GM23248 (cell line): ENCODE data around the gene CDK2. TPM values are rescaled to one million over a fixed set of nuclear protein-coding genes. Genes with fewer than 3 reads are reported as not detected.

Experiments
- DNase-seq: peaks from one replicate; pipeline ENCODE4 v3.0.0-alpha.2; 2015
- H2AFZ ChIP-seq: fragments of 200-600 bp; sonication (generic); 2 replicates; pipeline ENCODE4 v1.6.1; 2016; ENCODE audit warnings: antibody characterized with exemption
- H3F3A ChIP-seq: fragments of 200-600 bp; sonication (generic); 2 replicates; pipeline ENCODE4 v1.6.1; 2016; ENCODE audit warnings: mild to moderate bottlenecking, antibody characterized with exemption, mixed run types; ENCODE audit not compliant: insufficient read depth
- H3K27ac ChIP-seq: fragments of 200-600 bp; sonication (generic); 2 replicates; pipeline ENCODE4 v1.5.1; 2016; ENCODE audit warnings: mild to moderate bottlenecking
- H3K27me3 ChIP-seq: fragments of 200-600 bp; sonication (generic); replicated peaks from 2 replicates; pipeline ENCODE4 v1.6.1; 2016; ENCODE audit warnings: mild to moderate bottlenecking; ENCODE audit not compliant: insufficient read depth
- H3K36me3 ChIP-seq: fragments of 200-600 bp; sonication (generic); 2 replicates; pipeline ENCODE4 v1.6.1; 2016; ENCODE audit warnings: low read depth, mild to moderate bottlenecking
- H3K4me1 ChIP-seq: fragments of 200-600 bp; sonication (generic); 2 replicates; pipeline ENCODE4 v1.6.1; 2016; ENCODE audit warnings: mild to moderate bottlenecking; ENCODE audit not compliant: insufficient read depth
- H3K4me2 ChIP-seq: fragments of 200-600 bp; sonication (generic); one replicate; pipeline ENCODE4 v1.6.1; 2016; ENCODE audit warnings: mild to moderate bottlenecking; ENCODE audit not compliant: unreplicated experiment
- H3K4me3 ChIP-seq: fragments of 200-600 bp; sonication (generic); 2 replicates; pipeline ENCODE4 v1.5.1; 2016; ENCODE audit warnings: mild to moderate bottlenecking
- H3K79me2 ChIP-seq: fragments of 200-600 bp; sonication (generic); 2 replicates; pipeline ENCODE4 v1.6.1; 2016; ENCODE audit warnings: mild to moderate bottlenecking; ENCODE audit not compliant: insufficient read depth
- H3K9ac ChIP-seq: fragments of 200-600 bp; sonication (generic); 2 replicates; pipeline ENCODE4 v1.6.1; 2016; ENCODE audit warnings: mild to moderate bottlenecking
- H3K9me2 ChIP-seq: fragments of 200-600 bp; sonication (generic); 2 replicates; pipeline ENCODE4 v1.6.1; 2016; ENCODE audit warnings: mixed run types, mild to moderate bottlenecking, moderate library complexity; ENCODE audit not compliant: insufficient read depth
- H3K9me3 ChIP-seq: fragments of 200-600 bp; sonication (generic); one replicate; pipeline ENCODE4 v1.6.1; 2017; ENCODE audit warnings: low read depth
- H4K20me1 ChIP-seq: fragments of 200-600 bp; sonication (generic); 2 replicates; pipeline ENCODE4 v1.6.0; 2016; ENCODE audit not compliant: insufficient read depth
- EZH2 ChIP-seq: fragments of 200-600 bp; sonication (generic); IDR thresholded peaks from 2 replicates; pipeline ENCODE4 v1.6.1; 2018; ENCODE audit warnings: antibody characterized with exemption, mild to moderate bottlenecking; ENCODE audit not compliant: insufficient read depth, poor library complexity, severe bottlenecking
- EZH2phosphoT487 ChIP-seq: fragments of 200-600 bp; sonication (generic); IDR thresholded peaks from 2 replicates; pipeline ENCODE4 v1.6.1; 2018; ENCODE audit warnings: antibody characterized with exemption, moderate library complexity, mild to moderate bottlenecking, low read depth; ENCODE audit not compliant: insufficient read depth
- WGBS, 2 experiments: methylation state at CpG; one replicate each; pipeline ENCODE4 v1.1.6; 2015 to 2017; ENCODE audit warnings: low lambda C conversion rate in 2 of 2, low coverage in 1 of 2; ENCODE audit errors: missing lambda C conversion rate in 2 of 2; 5-methylcytosine and 5-hydroxymethylcytosine counted together
- in situ Hi-C: fragments of 300-500 bp; cut with MboI; formaldehyde crosslinking; loops from 2 replicates; pipeline ENCODE4 v1.15.0; 2020
- polyA plus RNA-seq: library from polyadenylated mRNA; unstranded; fragments of >200 nt; fragmentation: Nextera tagmentation; extraction: Ambion mirVana; gene quantifications from 2 replicates; pipeline ENCODE4 v1.2.1, GENCODE V29; 2016
- total RNA-seq: library from RNA; depleted of rRNA; stranded (reverse); fragments of >200 nt; shearing (Covaris generic); gene quantifications from 2 replicates; pipeline ENCODE4 v1.2.3, GENCODE V29; 2014

CDK2 gene
- total and polyA plus RNA-seq, 2 experiments from 2014 or later: 16.6 to 20.8 TPM

DNA sequence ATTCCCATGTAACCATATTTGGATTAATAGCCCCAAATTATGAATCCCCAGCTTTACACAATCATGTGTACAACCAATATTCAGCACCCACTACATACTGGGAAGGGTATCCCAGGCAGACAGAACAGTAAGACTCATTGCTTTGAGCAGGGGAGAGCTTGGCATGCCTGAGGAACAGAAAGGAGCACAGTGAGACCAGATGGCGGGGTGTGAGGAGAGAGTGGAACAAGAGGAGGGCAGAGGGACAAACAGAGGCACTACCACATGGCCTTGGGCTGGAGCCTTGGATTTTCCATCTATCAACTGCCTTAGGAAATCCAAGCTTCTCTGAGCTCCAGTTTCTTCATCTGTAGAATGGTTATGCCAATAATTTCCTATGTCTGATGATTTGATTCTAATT, 31.9 kb upstream of the CDK2 start:
- H3K27me3 ChIP-seq: no peaks in the 10 kb centered on the region
- no peaks in the 10 kb centered on the region for H3K36me3 ChIP-seq
- peaks cover 31% of the 10 kb centered on the region; the same call in 1 of the 2 replicates for H3K79me2 ChIP-seq
- H3K9me3 ChIP-seq: no peaks in the 10 kb centered on the region
- in situ Hi-C loops: loop anchor here (10.0 kb wide), 1 partner anchor 110 kb away; the partner anchor contains the start of gene DNAJC14
- no peak overlapping the region for H3K9ac ChIP-seq
- H3K4me2 ChIP-seq: no peak overlapping the region
- H3F3A ChIP-seq: peaks cover 49% of the 10 kb centered on the region
- H3K4me1 ChIP-seq: peaks cover 57% of the 10 kb centered on the region
- no peaks in the 10 kb centered on the region for H4K20me1 ChIP-seq
- H3K9me2 ChIP-seq: no peaks in the 10 kb centered on the region
- H3K4me3 ChIP-seq: no peak overlapping the region
- DNase-seq: no peak
- 97 to 100% methylated on average over 1 of the region's 1 CpG for WGBS, 2 experiments
- TF ChIP-seq EZH2: no peak
- TF ChIP-seq EZH2phosphoT487: no peak
- no peak overlapping the region for H2AFZ ChIP-seq
- no peak overlapping the region for H3K27ac ChIP-seq

- Histone ChIP-seq H4K20me1 (no peaks in the 10 kb centered on the region), H3K9me3 (no peaks in the 10 kb centered on the region), H3K36me3 (0 out of 2 replicates have a peak, but pooled peaks cover 4% of the 10 kb centered on the region), H3K9me2 (no peaks in the 10 kb centered on the region), H3K9ac (no peak overlapping the region), H3K79me2 (peaks cover 28% of the 10 kb centered on the region; the same call in 1 of the 2 replicates), H3F3A (peaks cover 46% of the 10 kb centered on the region), H3K4me2 (no peak overlapping the region), H3K27ac (no peak overlapping the region), H3K4me1 (peaks cover 51% of the 10 kb centered on the region), H2AFZ (no peak overlapping the region), H3K27me3 (no peaks in the 10 kb centered on the region), H3K4me3 (no peak overlapping the region)
- TF ChIP-seq EZH2 (no peak), EZH2phosphoT487 (no peak)
- WGBS, 2 experiments: 79 to 84% methylated on average over 25 to 26 of the region's 26 CpGs
- DNase-seq: no peak
- in situ Hi-C loops: loop anchor here (10.0 kb wide), 1 partner anchor 111 kb away; the partner anchor contains the start of gene DNAJC14
Measured at GRCh38 chr12:55935738-55936151, 30.9 kb upstream of the CDK2 start.

GRCh38 chr12:55937981-55938380, 28.6 kb upstream of the CDK2 start:
- H3K27me3 ChIP-seq: no peaks in the 10 kb centered on the region
- 46 to 55% methylated on average over 2 of the region's 2 CpGs for WGBS, 2 experiments
- H3K4me1 ChIP-seq: peaks cover 39% of the 10 kb centered on the region
- peak overlapping the region; percentile 40; the same call in 1 of the 2 replicates for H3K9ac ChIP-seq
- H3K36me3 ChIP-seq: peaks cover 21% of the 10 kb centered on the region; the same call in 1 of the 2 replicates
- no peaks in the 10 kb centered on the region for H3K9me3 ChIP-seq
- no peaks in the 10 kb centered on the region for H4K20me1 ChIP-seq
- H3K4me2 ChIP-seq: peak overlapping the region; percentile 24
- no peak overlapping the region for H3K4me3 ChIP-seq
- TF ChIP-seq EZH2: no peak
- no peaks in the 10 kb centered on the region for H3K9me2 ChIP-seq
- DNase-seq: peak; percentile 56
- H3K79me2 ChIP-seq: peaks cover 17% of the 10 kb centered on the region; the same call in 1 of the 2 replicates
- in situ Hi-C loops: loop anchor here (10.0 kb wide), 1 partner anchor 113 kb away; the partner anchor contains the start of gene DNAJC14
- peak overlapping the region; percentile 50 for H3K27ac ChIP-seq
- H2AFZ ChIP-seq: no peak overlapping the region
- peaks cover 46% of the 10 kb centered on the region for H3F3A ChIP-seq

- TF ChIP-seq EZH2phosphoT487 (no peak), EZH2 (no peak)
- no peak overlapping the region for H3K4me3 ChIP-seq
- no peaks in the 10 kb centered on the region for H4K20me1 ChIP-seq
- H3K27ac ChIP-seq: peak overlapping the region; percentile 50
- WGBS, 2 experiments: 94 to 95% methylated on average over 8 of the region's 8 CpGs
- 0 out of 2 replicates have a peak overlapping the region, but pooled peaks have one; percentile 12 for H3K9ac ChIP-seq
- H3F3A ChIP-seq: peaks cover 40% of the 10 kb centered on the region
- peaks cover 9% of the 10 kb centered on the region; the same call in 1 of the 2 replicates for H3K79me2 ChIP-seq
- peaks cover 31% of the 10 kb centered on the region; the same call in 1 of the 2 replicates for H3K36me3 ChIP-seq
- no peaks in the 10 kb centered on the region for H3K27me3 ChIP-seq
- in situ Hi-C loops: loop anchor here (10.0 kb wide), 1 partner anchor 114 kb away; the partner anchor contains the start of gene DNAJC14
- no peak overlapping the region for H3K4me2 ChIP-seq
- no peaks in the 10 kb centered on the region for H3K9me3 ChIP-seq
- DNase-seq: peak; percentile 30
- H2AFZ ChIP-seq: no peak overlapping the region
- no peaks in the 10 kb centered on the region for H3K9me2 ChIP-seq
- H3K4me1 ChIP-seq: peaks cover 29% of the 10 kb centered on the region
Measured at GRCh38 chr12:55938826-55939501, 27.7 kb upstream of the CDK2 start.
